GM12878 (cell line): ENCODE measurements around the gene MAPT. TPM values are rescaled to one million over a fixed set of nuclear protein-coding genes. Genes with fewer than 3 reads are reported as not detected.

Experiments used
- ATAC-seq: fragments of 200-7000 bp; cut with Tn5 transposase; 3 replicates; pipeline ENCODE4 v1.9.1; 2020; ENCODE audit warnings: mild to moderate bottlenecking, moderate library complexity
- BruUV-seq: library from RNA; stranded (reverse); fragments of 400-500 nt; replicated peaks from 2 replicates; lab custom pipeline; 2021; lab: Mats Ljungman, UMichigan
- CTCF ChIA-PET: fragments of 300-600 bp; sonication (Branson Sonifier 250); formaldehyde crosslinking; extraction: SDS; loops from one replicate; lab custom pipeline; 2021; ENCODE audit warnings: inconsistent platforms; lab: Yijun Ruan, JAX
- POLR2A ChIA-PET: fragments of 350-600 bp; formaldehyde crosslinking; extraction: SDS; loops from one replicate; lab custom pipeline; 2021; ENCODE audit warnings: inconsistent platforms; lab: Charles Lee
- RAD21 ChIA-PET: fragments of 300-600 bp; sonication (Branson Sonifier 250); formaldehyde crosslinking; loops from one replicate; lab custom pipeline; 2023; ENCODE audit warnings: antibody characterized with exemption; ENCODE audit not compliant: unreplicated experiment; lab: Charles Lee
- SMC1A ChIA-PET: fragments of 300-600 bp; sonication (Branson Sonifier 250); formaldehyde crosslinking; loops from one replicate; lab custom pipeline; 2023; ENCODE audit not compliant: unreplicated experiment, uncharacterized antibody; lab: Charles Lee
- DNase-seq: peaks from one replicate; pipeline ENCODE4 v3.0.0-alpha.2; 2011; ENCODE audit warnings: low read depth, low spot score
- FAIRE-seq: peaks from 3 replicates; lab custom pipeline; 2011; peaks lifted over from hg19 to GRCh38; lab: Jason Lieb, UNC
- H2AFZ ChIP-seq: 2 replicates; pipeline ENCODE4 v1.6.0; 2011; ENCODE audit warnings: low read depth, low read length, control low read depth; ENCODE audit not compliant: control insufficient read depth
- H3K27ac ChIP-seq: 2 replicates; pipeline ENCODE4 v1.5.1; 2011; ENCODE audit warnings: control low read depth; ENCODE audit not compliant: control insufficient read depth, insufficient read depth
- H3K27me3 ChIP-seq, 2 experiments: replicated peaks in 1 of 2; 2 replicates each; pipeline versions ENCODE4 v1.6.0 to v1.6.1; 2011; ENCODE audit warnings: low read length in 1 of 2; ENCODE audit not compliant: control insufficient read depth in 2 of 2, insufficient read depth in 2 of 2
- H3K36me3 ChIP-seq, 2 experiments: 2 replicates each; pipeline ENCODE4 v1.5.1; 2011; ENCODE audit warnings: low read length in 1 of 2; ENCODE audit not compliant: control insufficient read depth in 2 of 2, insufficient read depth in 2 of 2
- H3K4me1 ChIP-seq: 2 replicates; pipeline ENCODE4 v1.6.1; 2011; ENCODE audit warnings: mild to moderate bottlenecking, low read length, moderate library complexity, mixed read lengths; ENCODE audit not compliant: control insufficient read depth, insufficient read depth
- H3K4me2 ChIP-seq: 2 replicates; pipeline ENCODE4 v1.6.0; 2011; ENCODE audit warnings: control low read depth; ENCODE audit not compliant: control insufficient read depth, insufficient read depth
- H3K4me3 ChIP-seq: fragments of 200-600 bp; sonication (generic); 2 replicates; pipeline ENCODE4 v1.5.1; 2016
- H3K79me2 ChIP-seq: 2 replicates; pipeline ENCODE4 v1.6.0; 2011; ENCODE audit warnings: low read length; ENCODE audit not compliant: control insufficient read depth, insufficient read depth
- H3K9ac ChIP-seq: 2 replicates; pipeline ENCODE4 v1.8.0; 2011; ENCODE audit warnings: low read length, control low read depth, mixed read lengths; ENCODE audit not compliant: control insufficient read depth, insufficient read depth
- H3K9me3 ChIP-seq: replicated peaks from 3 replicates; pipeline ENCODE4 v1.5.1; 2011; ENCODE audit warnings: mild to moderate bottlenecking, low read length; ENCODE audit not compliant: control insufficient read depth, insufficient read depth
- H4K20me1 ChIP-seq: 2 replicates; pipeline ENCODE4 v1.6.0; 2011; ENCODE audit not compliant: control insufficient read depth, insufficient read depth
- BCL3 ChIP-seq: IDR thresholded peaks from 2 replicates; pipeline ENCODE4 v1.6.1; 2011; ENCODE audit warnings: borderline replicate concordance, low read depth, mild to moderate bottlenecking, moderate library complexity, low read length; ENCODE audit not compliant: insufficient read depth, poor library complexity, severe bottlenecking
- BHLHE40 ChIP-seq, 2 experiments: fragments of 450-650 bp in 1 of 2; IDR thresholded peaks; 2 replicates each; pipeline ENCODE4 v1.6.1; 2011 to 2017; ENCODE audit warnings: low read depth in 2 of 2, borderline replicate concordance in 1 of 2, improper control_type of control experiment in 1 of 2, low read length in 1 of 2, mild to moderate bottlenecking in 1 of 2
- BRCA1 ChIP-seq: IDR thresholded peaks from 2 replicates; pipeline ENCODE4 v1.6.1; 2011; ENCODE audit warnings: low read depth, low read length, improper control_type of control experiment
- FOS ChIP-seq: IDR thresholded peaks from 3 replicates; pipeline ENCODE4 v1.6.1; 2011; ENCODE audit warnings: borderline replicate concordance; ENCODE audit not compliant: insufficient read length; ENCODE audit errors: extremely low read depth
- IKZF1 ChIP-seq: fragments of 450-650 bp; conservative IDR thresholded peaks from 2 replicates; pipeline ENCODE4 v1.6.1; 2017; ENCODE audit warnings: antibody characterized with exemption, mild to moderate bottlenecking
- IRF4 ChIP-seq: IDR thresholded peaks from 2 replicates; pipeline ENCODE4 v1.6.1; 2011; ENCODE audit warnings: low read depth, low read length
- LARP7 ChIP-seq: fragments of 450-650 bp; IDR thresholded peaks from 2 replicates; pipeline ENCODE4 v1.6.1; 2017; ENCODE audit warnings: mild to moderate bottlenecking
- MLLT1 ChIP-seq: fragments of 450-650 bp; IDR thresholded peaks from 2 replicates; pipeline ENCODE4 v1.6.1; 2016; ENCODE audit warnings: mild to moderate bottlenecking
- MTA2 ChIP-seq: fragments of 450-650 bp; IDR thresholded peaks from 2 replicates; pipeline ENCODE4 v1.6.1; 2016; ENCODE audit warnings: low read depth, mild to moderate bottlenecking, moderate library complexity
- NR2C2 ChIP-seq: IDR thresholded peaks from 2 replicates; pipeline ENCODE4 v1.6.1; 2011; ENCODE audit warnings: borderline replicate concordance, low read depth; ENCODE audit not compliant: control insufficient read depth, insufficient read length
- RAD51 ChIP-seq: fragments of 450-650 bp; IDR thresholded peaks from 2 replicates; pipeline ENCODE4 v1.6.1; 2016; ENCODE audit warnings: moderate library complexity, mild to moderate bottlenecking, inconsistent platforms
- RUNX3 ChIP-seq: IDR thresholded peaks from 2 replicates; pipeline ENCODE4 v1.6.1; 2012; ENCODE audit warnings: low read length, inconsistent platforms
- SIN3A ChIP-seq: IDR thresholded peaks from 2 replicates; pipeline ENCODE4 v1.6.1; 2012; ENCODE audit warnings: low read depth, low read length, improper control_type of control experiment
- SMAD5 ChIP-seq: IDR thresholded peaks from 2 replicates; pipeline ENCODE4 v1.6.1; 2016; ENCODE audit warnings: antibody characterized with exemption, low read depth
- SPI1 ChIP-seq: IDR thresholded peaks from 2 replicates; pipeline ENCODE4 v1.6.1; 2011; ENCODE audit warnings: low read depth, mild to moderate bottlenecking, low read length, moderate library complexity, borderline replicate concordance; ENCODE audit not compliant: insufficient read depth
- TCF3 ChIP-seq: IDR thresholded peaks from 2 replicates; pipeline ENCODE4 v1.6.1; 2012; ENCODE audit warnings: low read depth, mild to moderate bottlenecking, low read length, borderline replicate concordance; ENCODE audit not compliant: insufficient read depth
- YY1 ChIP-seq: IDR thresholded peaks from 2 replicates; pipeline ENCODE4 v1.6.1; 2011; ENCODE audit warnings: low read depth, mild to moderate bottlenecking, low read length
- ZBED1 ChIP-seq: IDR thresholded peaks from 2 replicates; pipeline ENCODE4 v1.6.1; 2016; ENCODE audit warnings: borderline replicate concordance
- WGBS: methylation state at CpG from one replicate; pipeline ENCODE4 v1.1.6; 2016; ENCODE audit warnings: low lambda C conversion rate; ENCODE audit not compliant: insufficient replicate concordance, insufficient coverage; ENCODE audit errors: missing lambda C conversion rate; 5-methylcytosine and 5-hydroxymethylcytosine counted together
- in situ Hi-C: fragments of 300-500 bp; cut with MboI; formaldehyde crosslinking; loops from 9 replicates; pipeline ENCODE4 v1.14.3; 2018; ENCODE audit warnings: mixed read lengths
- intact Hi-C: fragments of 100-400 bp; cut with micrococcal nuclease; formaldehyde crosslinking; loops from one replicate; pipeline ENCODE4 v1.14.2; 2022; ENCODE audit not compliant: unreplicated experiment
- polyA plus RNA-seq, 11 experiments: library from polyadenylated mRNA; depleted of rRNA in 4 of 11; unstranded in 6 of 11; stranded (reverse) in 5 of 11; fragments of >200 nt; fragmentation: Nextera tagmentation in 4 of 11; fragmentation: Illumina TruSeq in 1 of 11; extraction: Ambion mirVana in 4 of 11; extraction: Trizol in 1 of 11; gene quantifications; 1 replicate in 1 of 11; 2 replicates in 10 of 11; pipeline versions ENCODE4 v1.2.1 to v1.2.3, GENCODE V29; 2011 to 2016; ENCODE audit warnings: inconsistent platforms in 2 of 11, missing spikeins in 2 of 11, low read depth in 1 of 11
- total RNA-seq, 4 experiments: library from RNA; depleted of rRNA in 3 of 4; stranded (reverse); fragments of >200 nt in 3 of 4; fragmentation: Illumina TruSeq in 1 of 4; extraction: Trizol in 1 of 4; gene quantifications; 2 replicates each; pipeline versions ENCODE4 v1.2.1 to v1.2.3, GENCODE V29; 2013 to 2021
- TF ChIP-seq, protein P1 (sequence below): fragments of 450-650 bp; IDR thresholded peaks from 2 replicates; pipeline ENCODE4 v1.6.1; 2017; ENCODE audit warnings: mild to moderate bottlenecking, low read depth, inconsistent platforms; ENCODE audit not compliant: poor library complexity, severe bottlenecking

The MAPT gene
- total and polyA plus RNA-seq, 10 of the 15 experiments (the other 5 are each of a cell fraction or from before 2014, with no cell fraction given), result under 0.01 to 0.05 (median 0.03) TPM; not detected in 7

- Histone ChIP-seq H3K27me3 (no peaks in the 10 kb centered on the region), H4K20me1 (no peaks in the 10 kb centered on the region), H3K9me3 (no peaks in the 10 kb centered on the region), H2AFZ (peak overlapping the region; percentile 63), H3K4me1 (peaks cover 9% of the 10 kb centered on the region; the same call in 1 of the 2 replicates), H3K79me2 (no peaks in the 10 kb centered on the region), H3K36me3 (no peaks in the 10 kb centered on the region), H3K4me3 (no peak overlapping the region), H3K27ac (no peak overlapping the region), H3K4me2 (no peak overlapping the region), H3K9ac (no peak overlapping the region)
- ATAC-seq (peak; percentile 93), DNase-seq (peak; percentile 39), FAIRE-seq (no peak)
- RAD21 ChIA-PET, result interaction anchor here (0.7 to 1.3 kb wide), 4 partner anchors 14 to 173 kb away, joined by 3 read pairs; partner anchors contain the start of gene KANSL1
- no TSS peak for BruUV-seq
- POLR2A ChIA-PET, result interaction anchor here (1.3 kb wide), 1 partner anchor 125 kb away, joined by 7 read pairs; no protein-coding TSS in a partner anchor
- SMC1A ChIA-PET, result interaction anchor here (0.6 to 2.2 kb wide), 6 partner anchors 14 to 193 kb away, joined by 3 to 9 read pairs (median 3); partner anchors contain the start of gene KANSL1
- intact Hi-C loops, result no loop called here
- in situ Hi-C loops, result no loop called here
- WGBS, result 30% methylated on average over 14 of the region's 14 CpGs
- CTCF ChIA-PET, result interaction anchor here (0.6 to 1.8 kb wide), 5 partner anchors 17 to 267 kb away, joined by 3 to 4 read pairs (median 3); no protein-coding TSS in a partner anchor
- no peak for TF ChIP-seq TCF3
- TF ChIP-seq MLLT1, result peak; percentile 46; the same call in 1 of the 2 replicates
- TF ChIP-seq SPI1, result peak; percentile 83
- 0 out of 2 replicates have a peak, but pooled peaks have one; percentile 11 for TF ChIP-seq RUNX3
- TF ChIP-seq NR2C2, result no peak
- no peak for TF ChIP-seq BCL3
- peak in 1 of 2 experiments; percentile 51; a peak in 1 of 4 replicates for TF ChIP-seq BHLHE40 (IDR thresholded peaks at IDR 0.05; ENCODE audit: borderline replicate concordance in 1 of 2, low read depth in 2 of 2, low read length in 1 of 2)
- no peak for TF ChIP-seq ZBED1
- 0 out of 2 replicates have a peak, but pooled peaks have one; percentile 31 for TF ChIP-seq IKZF1
- no peak for TF ChIP-seq LARP7
- TF ChIP-seq IRF4, result no peak
- no peak for TF ChIP-seq BRCA1
- peak; percentile 30; the same call in 1 of the 2 replicates for TF ChIP-seq YY1
- no peak for TF ChIP-seq SMAD5
- peak; percentile 77 for TF ChIP-seq RAD51
- TF ChIP-seq, protein P1, sequence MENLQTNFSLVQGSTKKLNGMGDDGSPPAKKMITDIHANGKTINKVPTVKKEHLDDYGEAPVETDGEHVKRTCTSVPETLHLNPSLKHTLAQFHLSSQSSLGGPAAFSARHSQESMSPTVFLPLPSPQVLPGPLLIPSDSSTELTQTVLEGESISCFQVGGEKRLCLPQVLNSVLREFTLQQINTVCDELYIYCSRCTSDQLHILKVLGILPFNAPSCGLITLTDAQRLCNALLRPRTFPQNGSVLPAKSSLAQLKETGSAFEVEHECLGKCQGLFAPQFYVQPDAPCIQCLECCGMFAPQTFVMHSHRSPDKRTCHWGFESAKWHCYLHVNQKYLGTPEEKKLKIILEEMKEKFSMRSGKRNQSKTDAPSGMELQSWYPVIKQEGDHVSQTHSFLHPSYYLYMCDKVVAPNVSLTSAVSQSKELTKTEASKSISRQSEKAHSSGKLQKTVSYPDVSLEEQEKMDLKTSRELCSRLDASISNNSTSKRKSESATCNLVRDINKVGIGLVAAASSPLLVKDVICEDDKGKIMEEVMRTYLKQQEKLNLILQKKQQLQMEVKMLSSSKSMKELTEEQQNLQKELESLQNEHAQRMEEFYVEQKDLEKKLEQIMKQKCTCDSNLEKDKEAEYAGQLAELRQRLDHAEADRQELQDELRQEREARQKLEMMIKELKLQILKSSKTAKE, result no peak
- TF ChIP-seq SIN3A, result no peak
- no peak for TF ChIP-seq FOS
- 0 out of 2 replicates have a peak, but pooled peaks have one; percentile 17 for TF ChIP-seq MTA2
Observed at GRCh38 chr17:46020023-46020761, 125.8 kb downstream of the MAPT start.
